Stimulated activated effector memory CD8-positive, alpha-beta T cell treated with anti-CD3 and anti-CD28 coated beads, Interleukin-12 subunit alpha, Interleukin-12 subunit beta, amount 100 ng/mL, for 72 hours (primary cell): ENCODE measurements around the gene MRGPRX3.
A peak's percentile ranks its signal among the peaks of the same experiment; 100 is the strongest.
"Not testable (repeated sequence)": the region's sequence is repeated elsewhere in the genome, so short reads cannot be mapped to it uniquely, and the experiment has no call there.

Experiments used
- ATAC-seq: fragments of 150-1000 bp; cut with Tn5 transposase; 2 replicates; pipeline ENCODE4 v1.10.0; 2021
- DNase-seq, 2 donors: peaks; one replicate each; pipeline ENCODE4 v3.0.0; 2021 to 2022; ENCODE audit warnings: low spot score in 2 of 2
- H3K27ac Mint-ChIP-seq: one replicate; pipeline ENCODE4 v1.8.0; 2022; ENCODE audit warnings: mild to moderate bottlenecking, mixed read lengths
- H3K36me3 Mint-ChIP-seq: one replicate; pipeline ENCODE4 v1.8.0; 2022; ENCODE audit warnings: mild to moderate bottlenecking, mixed read lengths
- H3K4me1 Mint-ChIP-seq: one replicate; pipeline ENCODE4 v1.8.0; 2022; ENCODE audit warnings: mixed read lengths
- H3K4me3 Mint-ChIP-seq: one replicate; pipeline ENCODE4 v1.8.0; 2022; ENCODE audit warnings: mild to moderate bottlenecking, mixed read lengths
- H3K9me3 Mint-ChIP-seq: one replicate; pipeline ENCODE4 v1.8.0; 2022; ENCODE audit warnings: mixed read lengths

MRGPRX3 gene

DNA sequence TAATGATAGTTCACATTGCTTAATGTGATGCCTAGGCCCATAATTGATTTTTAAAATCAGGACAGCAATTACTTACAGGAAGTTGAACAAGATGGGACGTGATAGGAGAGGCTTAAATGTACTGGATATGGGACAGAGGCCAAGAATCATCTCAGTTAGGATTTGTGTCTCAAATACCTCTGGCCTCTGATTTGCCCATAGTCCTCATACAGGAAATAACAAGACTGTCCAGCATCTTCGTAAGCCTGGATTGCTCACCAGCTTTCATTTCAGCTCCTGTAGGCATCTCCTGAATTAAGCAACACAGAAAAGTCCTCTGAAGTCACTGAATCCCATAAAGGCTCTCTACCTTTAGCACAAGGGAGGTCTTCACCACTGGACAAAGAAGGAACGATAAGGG lies at the start of gene MRGPRX3:
MRGPRX3 (plus strand) TSS at position 231 of the 400 bp plus-strand sequence. CDS start 4,632 bp downstream, outside the sequence.
- DNase-seq (no peak), ATAC-seq (no peak)
- H3K9me3 Mint-ChIP-seq, result no peaks in the 10 kb centered on the region
- H3K27ac Mint-ChIP-seq, result no peak within 1 kb of the TSS
- H3K36me3 Mint-ChIP-seq, result no peaks in the 10 kb centered on the region
- H3K4me3 Mint-ChIP-seq, result no peak within 1 kb of the TSS
- no peaks in the 10 kb centered on the region for H3K4me1 Mint-ChIP-seq

DNA sequence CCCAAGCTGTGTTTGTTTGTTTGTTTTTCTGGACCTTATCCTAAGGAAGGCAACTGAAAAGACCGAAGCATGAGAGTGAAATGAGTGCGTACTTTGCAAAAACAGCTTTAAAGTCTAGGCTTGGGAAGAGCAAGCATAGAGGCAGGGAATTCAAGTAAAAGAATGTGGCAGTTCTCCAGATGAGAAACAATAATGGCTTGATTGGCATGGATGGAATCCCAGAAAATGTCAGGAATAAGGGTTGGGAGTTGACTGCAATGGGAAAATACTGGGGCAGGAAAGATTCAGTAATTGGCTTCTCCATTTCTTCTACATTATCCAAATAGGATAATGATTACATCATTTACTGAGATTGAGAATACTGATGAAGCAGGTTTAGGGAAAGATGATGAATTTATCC lies 44.0 kb upstream of the MRGPRX3 start:
- H3K36me3 Mint-ChIP-seq, result peaks cover 94% of the 10 kb centered on the region
- H3K4me3 Mint-ChIP-seq, result no peak overlapping the region
- H3K27ac Mint-ChIP-seq, result no peak overlapping the region
- DNase-seq, result no peak
- H3K4me1 Mint-ChIP-seq, result no peaks in the 10 kb centered on the region
- no peak for ATAC-seq
- no peaks in the 10 kb centered on the region for H3K9me3 Mint-ChIP-seq

DNA sequence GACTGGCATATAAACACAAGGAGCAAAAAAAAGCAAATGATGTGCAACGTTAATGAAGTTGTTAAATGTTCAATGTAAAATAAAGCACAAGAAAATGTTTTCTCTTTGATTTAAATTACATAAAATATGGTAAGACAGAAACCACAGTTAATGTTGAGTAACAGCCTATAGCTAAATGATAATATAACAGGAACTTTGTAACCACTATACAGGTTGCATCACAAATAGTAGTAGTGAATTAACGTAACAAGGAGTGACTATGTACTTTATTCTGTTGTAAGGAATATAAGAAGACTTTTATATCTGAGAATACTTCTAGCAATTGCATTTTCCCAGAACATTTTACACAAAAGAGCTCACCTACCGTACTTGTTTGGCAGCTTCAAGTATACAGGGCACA lies 43.4 kb upstream of the MRGPRX3 start:
- DNase-seq (no peak), ATAC-seq (no peak)
- H3K36me3 Mint-ChIP-seq, result peaks cover 94% of the 10 kb centered on the region
- no peaks in the 10 kb centered on the region for H3K9me3 Mint-ChIP-seq
- H3K27ac Mint-ChIP-seq, result no peak overlapping the region
- no peak overlapping the region for H3K4me3 Mint-ChIP-seq
- no peaks in the 10 kb centered on the region for H3K4me1 Mint-ChIP-seq

DNA sequence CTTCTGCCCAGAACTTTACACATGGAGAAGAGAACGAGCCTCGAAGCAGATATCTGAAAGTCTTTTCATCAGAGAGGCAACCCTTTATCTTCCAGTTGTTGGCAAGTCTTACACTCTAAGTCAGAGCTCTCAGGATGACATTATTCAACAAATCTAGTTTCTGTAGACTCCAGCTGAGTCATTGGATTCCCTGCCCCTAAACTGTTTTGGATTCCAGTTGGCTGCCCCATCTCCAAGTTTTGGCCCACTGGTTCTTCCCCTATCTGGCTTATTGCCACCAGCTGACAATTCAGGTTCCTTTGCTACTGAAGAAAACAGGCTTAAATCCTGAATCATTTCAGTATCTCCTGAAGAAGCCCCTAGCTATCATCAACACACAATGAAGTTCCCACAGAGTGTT lies 40.6 kb upstream of the MRGPRX3 start:
- Mint-ChIP-seq H3K4me1 (no peaks in the 10 kb centered on the region), H3K27ac (no peak overlapping the region), H3K36me3 (peaks cover 89% of the 10 kb centered on the region), H3K4me3 (no peak overlapping the region), H3K9me3 (no peaks in the 10 kb centered on the region)
- ATAC-seq, result no peak
- no peak for DNase-seq

DNA sequence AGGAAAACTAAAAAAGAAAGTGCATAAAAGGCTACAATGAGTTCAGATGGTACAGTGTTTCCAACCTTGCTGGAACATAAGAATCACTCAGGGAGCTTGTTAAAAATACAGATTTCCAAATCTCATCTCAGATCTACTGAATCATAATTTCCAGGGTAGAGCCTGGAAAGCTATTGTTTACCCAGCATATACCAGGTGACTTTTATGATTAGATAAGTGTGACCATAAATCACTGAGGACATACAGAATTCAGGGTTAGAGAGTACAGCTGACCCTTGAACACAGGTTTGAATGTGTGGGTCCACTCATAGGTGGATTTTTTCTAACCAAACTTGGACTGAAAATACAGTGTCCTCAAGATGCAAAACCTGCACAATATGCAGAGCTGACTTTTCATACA lies 38.4 kb upstream of the MRGPRX3 start:
- no peak for DNase-seq
- Mint-ChIP-seq H3K9me3 (no peaks in the 10 kb centered on the region), H3K4me3 (no peak overlapping the region), H3K27ac (no peak overlapping the region), H3K4me1 (no peaks in the 10 kb centered on the region), H3K36me3 (peaks cover 82% of the 10 kb centered on the region)
- ATAC-seq, result no peak

DNA sequence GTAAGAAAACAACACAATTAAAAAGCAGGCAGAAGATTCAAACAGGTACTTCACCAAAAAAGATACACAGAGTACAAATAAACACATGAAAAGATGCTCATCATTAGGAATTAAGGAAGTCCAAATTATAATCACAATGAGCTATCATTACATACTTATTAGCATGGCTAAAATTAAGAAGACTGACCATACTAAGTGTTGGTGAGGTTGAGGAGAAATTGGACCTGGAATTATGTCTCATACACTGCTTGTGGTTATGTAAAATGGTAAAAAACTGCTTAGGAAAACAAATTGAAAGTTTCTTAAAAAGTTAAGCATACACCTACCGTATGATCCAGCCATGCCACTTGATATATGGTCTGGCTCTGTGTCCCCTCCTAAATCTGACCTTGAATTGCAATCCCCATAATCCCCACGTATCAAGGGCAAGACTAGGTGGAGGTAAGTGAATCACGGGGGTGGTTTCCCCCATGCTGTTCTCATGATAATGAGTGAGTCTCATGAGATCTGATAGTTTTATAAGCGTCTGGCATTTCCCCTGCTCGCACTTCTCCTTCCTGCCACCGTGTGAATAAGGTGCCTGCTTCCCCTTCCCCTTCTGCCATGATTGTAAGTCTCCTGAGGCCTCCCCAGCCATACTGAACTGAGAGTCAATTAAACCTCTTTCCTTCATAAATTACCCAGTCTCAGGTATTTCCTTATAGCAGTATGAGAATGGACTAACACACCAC lies 31.3 kb upstream of the MRGPRX3 start:
- Mint-ChIP-seq H3K27ac (peak overlapping the region; percentile 10), H3K9me3 (no peaks in the 10 kb centered on the region), H3K4me1 (peaks cover 22% of the 10 kb centered on the region), H3K4me3 (no peak overlapping the region), H3K36me3 (peaks cover 72% of the 10 kb centered on the region)
- ATAC-seq (no peak), DNase-seq (no peak)

DNA sequence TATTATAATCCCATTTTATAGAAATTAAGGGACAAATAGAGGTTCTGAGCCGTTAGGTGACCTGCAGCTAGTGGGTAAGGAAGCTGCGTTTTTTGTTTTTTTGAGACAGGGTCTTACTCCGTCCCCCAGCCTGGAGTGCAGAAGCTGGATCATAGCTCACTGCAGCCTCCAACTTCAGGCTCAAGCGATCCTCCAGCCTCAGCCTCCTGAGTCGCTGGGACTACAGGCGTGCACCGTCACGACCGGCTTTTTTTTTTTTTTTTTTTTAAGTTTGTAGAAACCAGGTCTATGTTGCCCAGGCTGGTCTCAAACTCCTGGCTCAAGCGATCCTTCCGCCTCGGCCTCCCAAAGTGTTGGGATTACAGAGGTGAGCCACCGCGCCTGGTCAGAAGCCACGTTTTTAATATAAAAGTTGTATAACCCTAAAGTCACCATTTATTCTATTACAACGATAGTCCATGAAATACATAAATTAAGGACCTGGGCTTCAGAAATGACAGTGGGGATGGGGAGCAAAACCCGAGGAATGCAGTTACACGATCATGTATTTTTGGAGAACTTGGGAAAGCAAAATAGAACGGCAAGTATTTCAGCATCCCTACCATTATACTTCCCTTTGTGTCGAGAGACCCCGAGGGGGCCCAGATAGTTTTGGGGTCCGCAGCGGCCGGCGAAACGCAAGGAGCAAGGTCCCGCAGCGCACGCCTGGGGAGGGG lies 27.1 kb upstream of the MRGPRX3 start:
- ATAC-seq (no peak), DNase-seq (peak in 1 of 2 donors; percentile 51)
- Mint-ChIP-seq H3K4me1 (peaks cover 31% of the 10 kb centered on the region), H3K27ac (peak overlapping the region; percentile 95), H3K4me3 (peak overlapping the region; percentile 93), H3K36me3 (peaks cover 46% of the 10 kb centered on the region), H3K9me3 (no peaks in the 10 kb centered on the region)

DNA sequence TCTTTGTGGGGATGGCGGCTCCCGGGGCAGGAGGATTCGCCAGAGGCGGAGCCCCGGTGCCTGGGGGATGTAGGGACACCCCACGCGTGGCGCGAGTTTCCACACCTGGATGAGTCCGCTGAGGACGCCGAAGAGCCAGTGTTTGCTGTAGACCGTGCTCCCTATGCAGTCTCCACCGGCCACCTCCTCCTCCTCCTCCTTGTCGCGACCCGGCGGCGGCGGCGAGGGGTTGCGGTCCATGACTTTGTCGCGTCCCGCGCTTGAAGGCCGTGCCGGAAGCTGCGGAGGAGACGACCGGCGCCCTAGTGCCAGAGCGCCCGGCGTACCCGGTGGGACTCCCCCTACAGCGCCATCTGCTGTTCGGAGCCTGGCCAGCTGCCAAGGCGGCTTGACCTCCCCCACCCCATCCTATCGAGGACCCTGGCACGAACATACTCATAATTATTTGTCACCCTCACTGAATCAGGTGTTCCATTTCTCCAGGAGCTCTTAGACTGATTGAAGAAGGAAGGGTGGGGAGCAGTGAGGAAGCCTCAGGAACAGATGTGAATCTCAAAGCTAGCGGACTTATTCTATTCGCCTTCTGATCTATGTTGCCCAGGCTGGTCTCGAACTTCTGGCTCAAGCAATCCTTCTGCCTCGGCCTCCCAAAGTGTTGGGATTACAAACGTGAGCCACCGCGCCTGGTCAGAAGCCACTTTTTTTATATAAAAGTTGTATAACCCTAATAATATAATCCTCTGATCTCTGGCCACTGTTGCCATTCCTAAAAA lies 26.4 kb upstream of the MRGPRX3 start, which contains the start of gene SAAL1:
SAAL1 (minus strand) TSS at position 281 of the 773 bp plus-strand sequence; CDS start at position 240, 41 bp downstream.
- Mint-ChIP-seq H3K4me3 (peak within 1 kb of the TSS; percentile 93), H3K36me3 (peaks cover 38% of the 10 kb centered on the region), H3K4me1 (peaks cover 30% of the 10 kb centered on the region), H3K9me3 (no peaks in the 10 kb centered on the region), H3K27ac (peak within 1 kb of the TSS; percentile 95)
- ATAC-seq, result peak; percentile 99
- DNase-seq, result peak; percentile 91 to 96

DNA sequence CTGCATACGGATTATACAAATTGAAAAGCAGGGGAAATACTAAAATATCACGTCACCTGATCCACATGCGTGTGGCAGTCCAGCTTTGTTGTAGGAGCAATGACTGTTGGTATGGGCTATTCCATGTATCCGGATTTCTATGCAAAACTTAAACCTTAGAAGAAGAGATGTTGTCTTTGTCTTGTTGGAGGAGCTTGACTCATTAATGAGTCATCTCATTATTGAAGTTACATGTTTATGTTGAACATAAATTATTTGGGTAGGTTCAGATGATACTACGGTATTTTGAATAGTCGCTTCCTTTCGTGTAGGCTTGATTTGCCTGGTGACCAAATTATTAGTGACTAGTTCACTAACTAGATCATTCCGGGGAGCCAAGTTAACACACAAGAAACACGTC lies 25.7 kb upstream of the MRGPRX3 start:
- Mint-ChIP-seq H3K4me3 (peak overlapping the region; percentile 93), H3K36me3 (peaks cover 31% of the 10 kb centered on the region), H3K9me3 (no peaks in the 10 kb centered on the region), H3K27ac (peak overlapping the region; percentile 95), H3K4me1 (peaks cover 23% of the 10 kb centered on the region)
- DNase-seq (no peak), ATAC-seq (no peak)

DNA sequence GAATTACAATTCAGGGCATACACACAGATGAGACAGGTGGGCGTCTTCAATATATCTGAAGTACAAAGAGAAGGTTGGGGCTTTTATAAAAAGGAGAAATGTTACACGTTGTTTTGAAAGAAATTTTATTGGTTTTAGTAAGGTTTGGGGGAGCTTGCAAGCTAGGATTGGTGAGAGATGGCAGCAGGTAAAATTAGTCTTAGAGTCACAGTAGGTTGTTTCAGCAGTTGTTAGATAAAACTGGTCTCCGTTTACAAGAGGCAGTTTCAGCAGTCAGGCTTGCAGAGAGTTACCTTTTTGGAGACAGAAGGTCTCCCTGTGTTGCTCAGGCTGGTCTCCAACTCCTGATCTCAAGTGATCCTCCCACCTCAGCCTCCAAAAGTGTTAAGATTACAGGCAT lies 24.1 kb upstream of the MRGPRX3 start:
- Mint-ChIP-seq H3K4me3 (no peak overlapping the region), H3K27ac (no peak overlapping the region), H3K4me1 (peaks cover 22% of the 10 kb centered on the region), H3K36me3 (peaks cover 16% of the 10 kb centered on the region), H3K9me3 (no peaks in the 10 kb centered on the region)
- DNase-seq (no peak), ATAC-seq (no peak)

DNA sequence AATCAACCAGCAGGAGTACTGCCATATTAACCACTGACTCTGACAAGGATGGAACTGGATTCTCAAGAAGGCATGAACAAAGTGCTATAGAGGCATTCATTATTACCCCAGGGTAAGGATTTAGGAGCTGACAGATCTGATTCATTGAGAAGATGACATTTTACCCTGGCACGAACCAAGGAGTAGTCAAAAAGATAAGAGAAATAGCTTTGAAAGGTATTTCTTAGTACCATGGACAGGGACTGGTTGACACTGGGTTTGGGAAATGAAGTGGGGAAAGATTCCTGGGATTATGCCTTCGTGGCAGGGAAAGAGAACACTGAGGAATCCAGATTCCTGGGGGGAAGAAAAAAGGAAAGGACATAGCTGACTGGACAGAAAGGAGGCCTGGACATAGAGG lies 21.4 kb upstream of the MRGPRX3 start:
- Mint-ChIP-seq H3K4me3 (no peak overlapping the region), H3K36me3 (peaks cover 3% of the 10 kb centered on the region), H3K9me3 (no peaks in the 10 kb centered on the region), H3K4me1 (peaks cover 9% of the 10 kb centered on the region), H3K27ac (no peak overlapping the region)
- DNase-seq, result no peak
- ATAC-seq, result no peak

DNA sequence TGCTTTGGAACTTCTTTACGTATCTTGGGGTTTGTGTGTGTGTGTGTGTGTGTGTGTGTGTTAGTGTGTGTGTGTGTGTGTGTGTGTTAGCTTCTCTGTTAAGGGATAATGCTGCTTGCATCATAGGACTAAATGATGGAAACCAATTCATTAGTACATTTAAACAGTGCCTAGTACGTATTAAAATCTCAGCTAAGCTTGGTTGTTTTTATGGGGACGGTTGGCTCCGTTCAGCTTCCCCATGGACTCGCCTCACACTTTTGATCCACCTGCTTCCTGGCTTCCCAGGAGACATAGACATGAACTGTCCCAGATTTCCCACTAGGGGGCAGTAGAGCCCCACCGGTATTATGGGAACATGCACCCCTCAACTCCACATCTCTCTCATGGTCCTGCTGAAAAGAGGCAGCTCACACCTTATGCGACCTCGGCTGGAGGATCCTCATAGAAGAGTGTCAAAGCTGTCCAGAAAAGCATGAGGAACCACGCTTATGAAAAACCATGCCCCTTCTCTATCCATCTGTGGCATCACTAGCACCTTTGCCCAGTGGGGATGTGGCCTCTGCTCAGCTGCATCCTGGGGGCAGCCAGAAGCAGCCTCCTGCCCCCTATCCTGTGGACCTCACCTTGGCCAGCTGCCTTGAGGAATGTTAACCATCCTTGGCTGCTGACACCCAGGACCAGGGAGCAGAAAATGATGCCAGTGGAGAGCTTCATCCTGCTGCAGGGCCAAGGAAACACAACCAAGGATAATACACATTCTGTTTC lies 16.8 kb upstream of the MRGPRX3 start:
- peak; percentile 82 for ATAC-seq
- Mint-ChIP-seq H3K27ac (no peak overlapping the region), H3K9me3 (no peaks in the 10 kb centered on the region), H3K4me3 (no peak overlapping the region), H3K36me3 (no peaks in the 10 kb centered on the region), H3K4me1 (no peaks in the 10 kb centered on the region)
- peak; percentile 38 to 80 for DNase-seq

DNA sequence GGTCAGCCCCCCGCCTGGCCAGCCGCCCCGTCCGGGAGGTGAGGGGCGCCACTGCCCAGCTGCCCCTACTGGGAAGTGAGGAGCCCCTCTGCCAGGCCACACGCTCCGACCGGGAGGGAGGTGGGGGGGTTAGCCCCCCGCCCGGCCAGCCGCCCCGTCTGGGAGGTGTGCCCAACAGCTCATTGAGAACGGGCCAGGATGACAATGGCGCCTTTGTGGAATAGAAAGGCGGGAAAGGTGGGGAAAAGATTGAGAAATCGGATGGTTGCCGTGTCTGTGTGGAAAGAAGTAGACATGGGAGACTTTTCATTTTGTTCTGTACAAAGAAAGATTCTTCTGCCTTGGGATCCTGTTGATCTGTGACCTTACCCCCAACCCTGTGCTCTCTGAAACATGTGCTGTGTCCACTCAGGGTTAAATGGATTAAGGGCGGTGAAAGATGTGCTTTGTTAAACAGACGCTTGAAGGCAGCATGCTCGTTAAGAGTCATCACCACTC lies 11.0 kb upstream of the MRGPRX3 start:
- not testable (repeated sequence) for H3K9me3 Mint-ChIP-seq, H3K36me3 Mint-ChIP-seq, H3K4me3 Mint-ChIP-seq, H3K4me1 Mint-ChIP-seq, H3K27ac Mint-ChIP-seq, DNase-seq, ATAC-seq

DNA sequence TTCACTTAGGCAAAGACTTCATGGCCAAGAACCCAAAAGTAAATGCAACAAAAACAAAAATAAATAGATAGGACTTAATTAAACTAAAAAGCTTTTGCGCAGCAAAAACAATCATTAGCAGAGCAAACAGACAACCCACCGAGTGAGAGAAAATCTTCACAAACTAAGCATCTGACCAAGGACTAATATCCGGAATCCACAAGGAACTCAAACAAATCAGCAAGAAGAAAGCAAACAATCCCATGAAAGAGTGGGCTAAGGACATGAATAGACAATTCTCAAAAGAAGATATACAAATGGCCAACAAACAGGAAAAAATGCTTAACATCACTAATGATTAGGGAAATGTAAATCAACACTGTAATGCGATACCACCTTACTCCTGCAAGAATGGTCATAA lies 1.3 kb upstream of the MRGPRX3 start:
- H3K9me3 Mint-ChIP-seq, ATAC-seq, DNase-seq, H3K36me3 Mint-ChIP-seq, H3K27ac Mint-ChIP-seq, H3K4me3 Mint-ChIP-seq, H3K4me1 Mint-ChIP-seq: not testable (repeated sequence)

DNA sequence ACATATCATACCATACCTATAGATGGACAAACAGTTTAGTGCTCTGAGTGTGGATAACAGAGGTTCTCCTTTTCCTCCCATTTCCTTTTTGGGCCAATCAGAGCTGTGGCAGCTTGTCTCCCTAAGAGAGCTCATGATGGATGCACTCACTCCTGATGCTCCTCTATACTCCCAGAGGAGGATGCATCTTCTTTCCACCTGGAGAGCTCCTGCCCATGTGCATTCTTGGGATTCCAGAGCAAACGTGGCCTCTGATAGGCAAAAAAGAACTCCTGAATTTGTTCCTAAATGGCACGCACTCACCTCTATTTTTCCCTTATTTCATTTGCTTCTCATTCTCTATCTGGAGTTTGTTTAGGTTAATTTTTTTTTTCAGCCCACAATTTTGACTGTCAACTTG lies 2.9 kb downstream of the MRGPRX3 start:
- Mint-ChIP-seq H3K36me3 (no peaks in the 10 kb centered on the region), H3K4me1 (no peaks in the 10 kb centered on the region), H3K9me3 (no peaks in the 10 kb centered on the region), H3K27ac (no peak overlapping the region), H3K4me3 (no peak overlapping the region)
- ATAC-seq (no peak), DNase-seq (no peak)
